Fibroblast of villous mesenchyme (primary cell): ENCODE results near the gene SOX10. TPM values are rescaled to one million over a fixed set of nuclear protein-coding genes. Genes with fewer than 3 reads are reported as not detected.

Experiments used
- DNase-seq: peaks from one replicate; pipeline ENCODE4 v3.0.0-alpha.2; 2010; ENCODE audit warnings: low read depth
- H3K4me3 ChIP-seq: 2 replicates; pipeline ENCODE4 v1.5.1; 2011; ENCODE audit warnings: low read depth, mild to moderate bottlenecking, low read length
- CTCF ChIP-seq: IDR thresholded peaks from 2 replicates; pipeline ENCODE4 v1.5.1; 2012; ENCODE audit warnings: low read depth, mild to moderate bottlenecking, low read length; ENCODE audit not compliant: insufficient read depth
- total RNA-seq: library from RNA; depleted of rRNA; stranded (reverse); fragments of >200 nt; gene quantifications from 2 replicates; pipeline ENCODE4 v1.2.3, GENCODE V29; 2012

Gene SOX10
- total RNA-seq, 1 donor: not detected

GRCh38 chr22:38023045-38023444, 38.7 kb upstream of the SOX10 start:
- H3K4me3 ChIP-seq: no peak overlapping the region
- no peak for TF ChIP-seq CTCF
- no peak for DNase-seq

- H3K4me3 ChIP-seq: no peak overlapping the region
- DNase-seq: no peak
- TF ChIP-seq CTCF: no peak
Measured at GRCh38 chr22:38021206-38021605, 36.9 kb upstream of the SOX10 start.

GRCh38 chr22:38018938-38019827, 34.8 kb upstream of the SOX10 start:
- DNase-seq: no peak
- TF ChIP-seq CTCF: no peak
- no peak overlapping the region for H3K4me3 ChIP-seq

GRCh38 chr22:38017939-38018885, 33.9 kb upstream of the SOX10 start:
- TF ChIP-seq CTCF: no peak
- no peak for DNase-seq
- H3K4me3 ChIP-seq: no peak overlapping the region

- DNase-seq: peak; percentile 53
- H3K4me3 ChIP-seq: no peak overlapping the region
- TF ChIP-seq CTCF: no peak
Measured at GRCh38 chr22:38017272-38017920, 33.0 kb upstream of the SOX10 start.

GRCh38 chr22:38016182-38017151, 32.1 kb upstream of the SOX10 start:
- no peak for DNase-seq
- no peak for TF ChIP-seq CTCF
- no peak overlapping the region for H3K4me3 ChIP-seq
